HCEC 1CT (cell line): ENCODE data around the gene MROH7.

ENCODE experiments used
- DNase-seq: peaks from one replicate; pipeline ENCODE4 v3.0.0-alpha.2; 2017

Gene MROH7

DNA sequence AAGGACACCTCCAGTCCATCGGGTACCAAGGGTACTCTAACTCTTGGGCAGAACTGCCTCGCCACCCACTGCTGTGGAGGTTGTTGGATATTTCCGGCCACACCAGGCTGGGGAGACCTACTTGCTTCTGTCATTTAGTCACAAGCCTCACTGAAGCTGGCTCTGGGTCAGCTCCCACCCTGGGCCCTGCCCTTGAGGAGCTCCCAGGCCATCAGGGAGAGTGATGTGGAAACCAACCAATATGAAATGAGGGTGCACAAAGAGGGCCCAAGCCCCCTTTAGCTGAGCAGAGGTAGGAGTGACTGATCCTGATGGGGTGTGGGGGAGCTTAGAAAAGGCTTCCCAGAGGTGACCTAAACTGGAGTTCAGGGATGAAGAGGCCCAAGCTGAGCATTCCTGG is 103.1 kb downstream of the MROH7 start:
- no peak for DNase-seq

DNA sequence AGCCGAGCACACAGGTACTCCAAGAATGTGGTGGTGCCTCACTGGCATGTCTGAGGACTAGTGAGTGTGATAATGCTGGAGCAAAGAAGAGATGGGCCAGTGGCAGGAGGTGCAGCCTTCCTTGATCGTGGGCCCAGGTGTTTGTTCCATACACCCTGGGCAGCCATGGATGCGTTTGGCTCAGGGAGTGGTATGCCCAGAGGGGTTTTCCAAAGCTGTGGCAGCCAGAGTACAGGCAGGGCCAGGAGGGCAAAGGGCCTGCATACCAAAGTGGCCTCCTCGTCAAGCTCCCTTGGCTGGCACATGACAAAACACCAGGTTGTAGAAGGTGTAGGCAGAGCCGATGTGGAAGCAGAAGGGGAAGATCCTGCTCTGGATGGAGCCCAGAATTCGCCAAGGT is 103.7 kb downstream of the MROH7 start:
- no peak for DNase-seq

DNA sequence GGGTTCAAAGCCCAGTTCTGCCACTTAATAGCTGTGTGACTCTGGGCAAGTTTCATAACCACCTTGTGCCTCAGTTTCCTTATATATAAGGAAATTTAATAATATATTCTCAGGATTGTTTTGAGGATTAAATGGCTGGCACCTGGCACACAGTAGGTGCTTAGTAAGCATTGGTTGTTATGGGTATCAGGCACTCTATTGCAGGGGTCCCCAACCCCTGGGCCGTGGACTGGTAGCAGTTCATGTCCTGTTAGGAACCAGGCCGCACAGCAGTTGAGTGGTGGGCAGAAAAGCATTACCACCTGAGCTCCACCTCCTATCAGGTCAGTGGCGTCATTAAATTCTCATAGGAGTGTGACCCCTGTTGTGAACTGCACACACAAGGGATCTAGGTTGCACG is 104.3 kb downstream of the MROH7 start:
- no peak for DNase-seq

DNA sequence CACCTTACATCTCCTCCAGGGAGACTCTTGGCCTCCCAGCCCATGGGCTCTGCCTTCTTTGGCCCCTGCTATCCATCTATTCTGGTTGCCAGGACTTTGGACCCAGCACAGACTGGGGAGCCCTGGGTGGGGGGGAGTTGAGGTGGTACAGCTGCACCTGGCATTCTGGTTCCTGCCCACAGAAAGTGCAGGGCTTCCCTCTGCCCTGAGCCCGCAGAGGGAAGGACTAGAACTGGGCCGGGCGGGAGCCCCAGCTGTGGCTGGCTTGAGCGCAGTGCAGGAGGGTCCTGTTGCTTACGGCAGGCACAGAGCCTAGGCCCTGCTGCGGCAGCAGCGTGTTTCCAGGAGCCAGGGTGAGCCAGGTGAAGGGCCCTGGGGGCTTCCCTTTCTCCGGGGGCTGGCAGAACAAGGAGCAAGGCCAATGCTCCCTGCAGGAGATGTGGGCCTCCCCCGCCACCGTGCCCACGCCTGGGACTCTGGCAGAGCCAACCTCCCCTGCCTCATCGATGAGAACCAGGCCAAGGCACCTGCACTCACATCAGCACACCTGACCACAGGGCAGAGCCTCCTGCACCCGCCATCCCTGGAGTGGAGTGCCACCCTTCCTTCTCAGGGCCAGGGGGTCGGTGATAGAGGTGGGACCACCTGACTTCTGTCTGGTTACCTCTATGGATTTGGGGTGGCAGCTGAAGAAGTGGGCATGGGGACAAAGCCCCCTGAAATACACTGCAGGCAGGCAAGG is 106.7 kb downstream of the MROH7 start:
- no peak for DNase-seq

DNA sequence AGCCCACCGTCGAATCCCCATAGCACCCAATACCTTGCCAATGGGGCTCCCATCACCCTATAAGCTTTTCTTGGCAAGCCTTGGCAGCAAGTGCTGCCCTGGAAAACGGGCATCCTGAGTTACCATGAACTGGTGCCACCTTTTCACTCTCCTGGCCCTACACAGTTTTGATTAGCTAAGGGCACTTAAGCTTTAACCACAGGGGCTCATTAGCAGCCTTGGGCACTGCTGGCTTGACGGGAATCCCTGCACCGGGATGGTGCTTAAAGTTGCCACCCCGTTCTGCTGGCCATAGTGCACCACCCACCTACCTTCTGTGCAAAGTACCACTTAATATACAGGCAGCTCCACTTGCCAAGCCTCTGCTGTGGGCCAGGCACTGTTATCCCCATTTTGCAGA is 109.0 kb downstream of the MROH7 start:
- DNase-seq: no peak

GRCh38 chr1:54751426-54751825 is 109.8 kb downstream of the MROH7 start:
- no peak for DNase-seq

GRCh38 chr1:54754045-54754444 is 112.5 kb downstream of the MROH7 start:
- no peak for DNase-seq

DNA sequence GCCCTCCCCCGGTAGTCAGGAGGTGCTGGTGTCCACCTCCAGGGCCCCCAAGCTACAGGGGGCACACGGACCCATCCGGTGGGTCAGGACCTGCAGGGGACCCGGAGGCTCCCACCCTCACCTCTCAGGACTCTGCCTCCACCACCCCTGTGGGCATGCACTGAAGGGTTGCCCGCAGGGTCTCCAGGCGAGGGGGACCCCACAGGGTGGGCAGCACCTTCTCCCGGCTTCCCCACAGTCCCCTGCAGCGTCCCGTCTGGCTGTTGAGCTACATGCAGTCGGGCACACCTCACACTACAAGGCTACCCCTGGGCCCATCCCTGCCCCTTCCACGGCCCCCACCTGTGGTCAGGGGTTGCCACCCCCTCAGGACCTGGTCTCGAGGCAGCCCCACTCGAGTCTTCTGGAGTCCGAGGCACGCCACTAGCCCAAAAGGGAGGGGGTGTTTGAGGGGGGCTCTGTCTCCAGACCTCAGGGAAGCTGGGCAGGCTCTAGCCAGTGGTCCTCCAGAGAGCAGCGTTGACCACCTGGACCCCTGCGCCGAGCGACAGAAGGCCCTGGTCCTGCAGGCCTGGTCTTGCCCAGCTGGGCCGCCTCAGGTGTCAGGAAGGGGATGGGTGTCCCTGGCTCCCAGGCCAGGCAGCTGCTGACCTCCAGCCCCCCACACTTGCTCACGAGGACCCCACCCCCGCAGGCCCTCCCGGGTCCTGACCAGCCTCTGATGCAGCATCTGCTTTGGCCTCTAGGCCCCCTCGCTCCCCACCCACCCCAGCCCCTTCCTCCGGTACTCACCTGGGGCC is 113.1 kb downstream of the MROH7 start:
- no peak for DNase-seq

- DNase-seq: no peak
These were observed 116.2 kb downstream of the MROH7 start for GRCh38 chr1:54757833-54758232.

DNA sequence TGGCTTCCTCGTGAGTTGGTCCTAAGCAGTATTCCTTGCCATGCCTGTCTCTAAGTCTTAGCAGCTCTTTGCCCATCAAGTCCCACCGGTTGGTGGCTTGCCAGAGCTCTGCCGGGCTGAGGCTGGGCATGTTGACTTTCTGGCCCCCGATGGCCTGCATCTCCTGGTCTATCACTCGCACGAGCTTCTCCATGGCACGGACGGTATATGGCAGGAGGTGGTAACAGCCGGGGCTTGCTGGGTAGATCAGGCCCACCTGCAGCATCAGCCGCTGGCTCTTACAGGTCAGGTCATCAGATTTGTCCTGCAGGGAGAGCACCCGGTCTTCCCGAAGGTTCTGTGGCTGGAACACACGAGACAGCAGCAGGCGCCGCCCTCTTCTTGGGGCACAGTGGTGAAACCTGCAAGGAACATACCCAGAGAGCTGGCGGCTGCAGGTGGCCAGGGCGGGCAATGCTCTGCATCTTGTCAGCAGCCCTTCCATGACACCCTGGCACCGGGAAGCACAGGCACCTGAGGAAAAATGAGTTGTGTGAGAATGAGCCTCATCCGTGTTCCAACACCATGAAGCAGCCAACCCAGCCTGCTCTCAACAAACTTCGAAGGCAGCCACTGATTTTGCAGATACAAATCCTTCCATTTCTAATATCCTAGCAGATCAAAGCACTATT is 117.2 kb downstream of the MROH7 start:
- no peak for DNase-seq
